Neural crest cell (in vitro differentiated cells): ENCODE results near the gene HLA-DMB. TPM values are rescaled to one million over a fixed set of nuclear protein-coding genes. Genes with fewer than 3 reads are reported as not detected.

ENCODE experiments used
- DNase-seq: peaks from one replicate; pipeline ENCODE4 v3.0.0; 2021; ENCODE audit warnings: low read depth, mixed read lengths, low spot score
- H3K27ac Mint-ChIP-seq: one replicate; pipeline ENCODE4 v1.8.0; 2021; ENCODE audit warnings: mild to moderate bottlenecking, mixed read lengths; ENCODE audit not compliant: unreplicated experiment
- H3K27me3 Mint-ChIP-seq: 2 replicates; pipeline ENCODE4 v1.8.0; 2021; ENCODE audit warnings: low read depth, mild to moderate bottlenecking, mixed read lengths
- H3K36me3 Mint-ChIP-seq: 2 replicates; pipeline ENCODE4 v1.8.0; 2021; ENCODE audit warnings: low read depth, mild to moderate bottlenecking, mixed read lengths
- H3K4me1 Mint-ChIP-seq: 2 replicates; pipeline ENCODE4 v1.8.0; 2021; ENCODE audit warnings: mixed read lengths
- H3K4me3 Mint-ChIP-seq: one replicate; pipeline ENCODE4 v1.8.0; 2021; ENCODE audit warnings: mild to moderate bottlenecking, mixed read lengths
- H3K9me3 Mint-ChIP-seq: 2 replicates; pipeline ENCODE4 v1.8.0; 2021; ENCODE audit warnings: mixed read lengths
- CTCF ChIP-seq: fragments of 200-600 bp; sonication (generic); conservative IDR thresholded peaks from 2 replicates; pipeline ENCODE4 v1.5.0; 2021; ENCODE audit warnings: antibody characterized with exemption, mild to moderate bottlenecking
- long read RNA-seq: library from polyadenylated mRNA; unstranded; transcript quantifications from one replicate; pipeline ENCODE4 v2.0.0, GENCODE V29; 2020
- total RNA-seq: library from RNA; stranded (reverse); gene quantifications from 2 replicates; pipeline ENCODE4 v1.2.1, GENCODE V29; 2021

Gene HLA-DMB
- total RNA-seq, result 0.59 and 0.63 TPM in 2 replicates
- long read RNA-seq, partial matches to known transcripts, result 0 of 1 reads
- long read RNA-seq, other reads (novel, unspliced or antisense), result 0 of 1 reads

GRCh38 chr6:32940656-32941213 is at the start of gene HLA-DMB:
Gene HLA-DMB (minus strand): TSS chr6:32941028. CDS start chr6:32940807, 221 bp downstream.
- no peak for DNase-seq
- Mint-ChIP-seq H3K27me3 (peaks cover 56% of the 10 kb centered on the region), H3K36me3 (no peaks in the 10 kb centered on the region), H3K27ac (peak within 1 kb of the TSS; percentile 48), H3K4me1 (peaks cover 6% of the 10 kb centered on the region), H3K4me3 (peak within 1 kb of the TSS; percentile 80), H3K9me3 (no peaks in the 10 kb centered on the region)
- TF ChIP-seq CTCF, result no peak

- TF ChIP-seq CTCF, result no peak
- H3K27me3 Mint-ChIP-seq, result peaks cover 49% of the 10 kb centered on the region
- no peaks in the 10 kb centered on the region for H3K36me3 Mint-ChIP-seq
- H3K9me3 Mint-ChIP-seq, result peaks cover 8% of the 10 kb centered on the region
- H3K4me1 Mint-ChIP-seq, result no peaks in the 10 kb centered on the region
- DNase-seq, result no peak
- no peak overlapping the region for H3K27ac Mint-ChIP-seq
- H3K4me3 Mint-ChIP-seq, result no peak overlapping the region
These were observed 48.5 kb upstream of the HLA-DMB start for GRCh38 chr6:32989368-32989767.

- Mint-ChIP-seq H3K27ac (no peak overlapping the region), H3K4me3 (peak overlapping the region; percentile 13), H3K9me3 (no peaks in the 10 kb centered on the region), H3K36me3 (peaks cover 7% of the 10 kb centered on the region), H3K4me1 (peaks cover 10% of the 10 kb centered on the region), H3K27me3 (peaks cover 24% of the 10 kb centered on the region)
- peak; percentile 92 for TF ChIP-seq CTCF
- peak; percentile 86 for DNase-seq
These were observed 44.0 kb upstream of the HLA-DMB start for GRCh38 chr6:32984622-32985389.

GRCh38 chr6:32983964-32984621 is 43.3 kb upstream of the HLA-DMB start:
- H3K4me3 Mint-ChIP-seq, result peak overlapping the region; percentile 25

GRCh38 chr6:32983493-32983848 is 42.6 kb upstream of the HLA-DMB start:
- no peak for TF ChIP-seq CTCF
- Mint-ChIP-seq H3K27me3 (peaks cover 20% of the 10 kb centered on the region), H3K27ac (no peak overlapping the region), H3K4me1 (peaks cover 13% of the 10 kb centered on the region), H3K9me3 (no peaks in the 10 kb centered on the region), H3K36me3 (peaks cover 18% of the 10 kb centered on the region), H3K4me3 (peak overlapping the region; percentile 25)
- DNase-seq, result no peak

More at GRCh38 chr6:32983964-32984621, 43.3 kb upstream of the HLA-DMB start:
- Mint-ChIP-seq H3K36me3 (peaks cover 12% of the 10 kb centered on the region), H3K27me3 (peaks cover 20% of the 10 kb centered on the region), H3K27ac (no peak overlapping the region), H3K4me1 (peaks cover 10% of the 10 kb centered on the region), H3K9me3 (no peaks in the 10 kb centered on the region)
- TF ChIP-seq CTCF, result no peak
- no peak for DNase-seq
